ENCODE measurements around the gene VPS41. TPM values are rescaled to one million over a fixed set of nuclear protein-coding genes. Genes with fewer than 3 reads are reported as not detected.

Gene VPS41
- total RNA-seq, 6 experiments from 2014 or later = 21.6 to 43.5 (median 26.8) TPM

DNA sequence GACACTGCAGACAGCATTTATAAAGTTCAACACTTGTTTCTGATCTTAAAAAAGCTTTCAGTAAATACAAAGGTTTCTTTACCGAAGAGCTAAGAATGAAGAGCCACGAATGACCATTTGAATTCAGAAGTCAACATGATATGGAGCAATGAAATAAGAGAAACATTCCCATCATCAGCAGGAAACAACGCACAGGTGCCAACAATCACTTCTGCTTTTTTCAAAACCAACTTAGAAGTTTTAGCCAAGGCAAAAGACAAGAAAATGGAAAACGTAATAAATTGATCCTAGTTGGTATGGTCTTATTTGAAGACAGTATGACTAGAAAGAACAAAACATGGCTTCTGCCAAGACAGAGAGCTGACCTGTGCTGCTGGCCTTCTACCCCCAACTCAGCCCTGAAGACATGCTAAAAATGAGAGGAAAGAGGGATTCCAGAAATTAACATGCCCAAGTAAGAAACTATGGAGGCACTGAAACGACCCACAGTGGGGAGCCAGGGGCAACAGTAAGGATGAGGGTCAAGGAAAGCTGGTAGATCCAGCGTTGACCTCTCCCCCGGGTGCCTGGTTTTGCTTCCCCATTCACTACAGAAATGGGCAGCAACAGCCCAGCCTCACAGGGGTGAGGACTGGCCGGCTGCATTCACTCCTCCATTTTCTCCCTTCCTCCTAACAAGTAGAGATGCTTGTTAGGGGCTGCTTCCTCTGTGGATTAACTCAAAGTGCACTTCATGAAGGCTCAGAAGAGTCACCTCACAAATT lies 30.1 kb downstream of the VPS41 start:
- intact Hi-C loops (cut with DNase I) = no loop called here
- no peaks in the 10 kb centered on the region for H3K27me3 ChIP-seq
- WGBS (ENCODE audit: insufficient coverage, low coverage, low lambda C conversion rate, missing lambda C conversion rate) = 61% methylated on average over 8 of the region's 8 CpGs
- H3K9me3 ChIP-seq = no peaks in the 10 kb centered on the region
- H3K4me3 ChIP-seq = no peak overlapping the region
- H3K27ac ChIP-seq = no peak overlapping the region
- no peak for TF ChIP-seq POLR2A (IDR thresholded peaks at IDR 0.05)
- TF ChIP-seq, protein P1, sequence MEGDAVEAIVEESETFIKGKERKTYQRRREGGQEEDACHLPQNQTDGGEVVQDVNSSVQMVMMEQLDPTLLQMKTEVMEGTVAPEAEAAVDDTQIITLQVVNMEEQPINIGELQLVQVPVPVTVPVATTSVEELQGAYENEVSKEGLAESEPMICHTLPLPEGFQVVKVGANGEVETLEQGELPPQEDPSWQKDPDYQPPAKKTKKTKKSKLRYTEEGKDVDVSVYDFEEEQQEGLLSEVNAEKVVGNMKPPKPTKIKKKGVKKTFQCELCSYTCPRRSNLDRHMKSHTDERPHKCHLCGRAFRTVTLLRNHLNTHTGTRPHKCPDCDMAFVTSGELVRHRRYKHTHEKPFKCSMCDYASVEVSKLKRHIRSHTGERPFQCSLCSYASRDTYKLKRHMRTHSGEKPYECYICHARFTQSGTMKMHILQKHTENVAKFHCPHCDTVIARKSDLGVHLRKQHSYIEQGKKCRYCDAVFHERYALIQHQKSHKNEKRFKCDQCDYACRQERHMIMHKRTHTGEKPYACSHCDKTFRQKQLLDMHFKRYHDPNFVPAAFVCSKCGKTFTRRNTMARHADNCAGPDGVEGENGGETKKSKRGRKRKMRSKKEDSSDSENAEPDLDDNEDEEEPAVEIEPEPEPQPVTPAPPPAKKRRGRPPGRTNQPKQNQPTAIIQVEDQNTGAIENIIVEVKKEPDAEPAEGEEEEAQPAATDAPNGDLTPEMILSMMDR (IDR thresholded peaks at IDR 0.05) = no peak
- no peaks in the 10 kb centered on the region for H3K36me3 ChIP-seq
- ATAC-seq (no peak), DNase-seq (no peak)
- H3K4me1 ChIP-seq = peaks cover 0 to 2% (median 0%) of the 10 kb centered on the region in 4 donors

DNA sequence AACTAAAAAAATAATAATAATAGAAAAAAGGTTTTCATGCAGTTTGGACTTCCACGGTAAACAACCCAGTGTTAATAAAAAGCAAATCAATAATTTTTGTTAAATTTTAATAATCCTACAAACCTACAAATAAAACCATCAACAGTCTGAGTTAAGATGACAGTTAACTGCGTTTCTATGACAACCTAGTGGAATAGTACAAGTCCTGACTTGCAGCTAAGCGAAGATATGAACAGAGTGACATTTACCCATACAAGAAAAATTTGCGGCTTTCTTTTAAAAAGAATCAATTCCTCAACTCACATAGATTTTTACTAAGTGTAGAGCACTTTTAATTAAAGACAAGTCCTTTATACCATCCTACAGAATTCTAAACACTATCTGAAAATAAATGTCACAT lies 35.6 kb downstream of the VPS41 start:
- DNase-seq (no peak), ATAC-seq (peak in 1 of 4 donors; percentile 53)
- Histone ChIP-seq H3K4me1 (peaks cover 0 to 10% (median 4%) of the 10 kb centered on the region in 4 donors), H3K4me3 (no peak overlapping the region), H3K27ac (no peak overlapping the region), H3K27me3 (no peaks in the 10 kb centered on the region), H3K36me3 (no peaks in the 10 kb centered on the region), H3K9me3 (no peaks in the 10 kb centered on the region)
- WGBS (ENCODE audit: insufficient coverage, low coverage, low lambda C conversion rate, missing lambda C conversion rate) = 41% methylated on average over 4 of the region's 4 CpGs
- intact Hi-C loops (cut with DNase I) = no loop called here
- TF ChIP-seq, protein P1 (IDR thresholded peaks at IDR 0.05) = no peak
- TF ChIP-seq POLR2A (IDR thresholded peaks at IDR 0.05) = no peak

DNA sequence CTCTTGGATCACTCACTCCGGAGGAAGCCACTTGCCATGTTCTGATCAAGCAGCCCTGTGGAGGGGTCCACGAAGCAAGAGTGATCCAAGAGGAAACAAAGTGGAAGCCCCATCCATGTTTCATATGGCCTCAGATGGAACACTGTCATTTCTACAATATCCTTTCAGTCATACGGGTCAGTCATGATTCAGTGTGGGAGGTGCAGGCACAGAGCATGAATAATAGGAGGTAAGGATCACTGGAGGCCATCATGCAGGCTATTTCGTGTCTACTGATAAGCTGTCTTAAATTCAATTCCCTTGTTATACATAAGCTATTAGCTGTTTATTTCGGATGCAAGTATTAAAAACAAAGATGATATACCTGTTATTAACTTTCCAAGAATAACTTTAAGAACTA lies 36.8 kb downstream of the VPS41 start:
- intact Hi-C loops (cut with DNase I) = no loop called here
- 81% methylated on average over 3 of the region's 5 CpGs for WGBS (ENCODE audit: insufficient coverage, low coverage, low lambda C conversion rate, missing lambda C conversion rate)
- Histone ChIP-seq H3K4me1 (peaks cover 0 to 10% (median 4%) of the 10 kb centered on the region in 4 donors), H3K9me3 (no peaks in the 10 kb centered on the region), H3K27ac (no peak overlapping the region), H3K27me3 (no peaks in the 10 kb centered on the region), H3K4me3 (no peak overlapping the region), H3K36me3 (no peaks in the 10 kb centered on the region)
- DNase-seq (no peak), ATAC-seq (no peak)
- TF ChIP-seq POLR2A (IDR thresholded peaks at IDR 0.05) = no peak
- TF ChIP-seq, protein P1 (IDR thresholded peaks at IDR 0.05) = no peak

DNA sequence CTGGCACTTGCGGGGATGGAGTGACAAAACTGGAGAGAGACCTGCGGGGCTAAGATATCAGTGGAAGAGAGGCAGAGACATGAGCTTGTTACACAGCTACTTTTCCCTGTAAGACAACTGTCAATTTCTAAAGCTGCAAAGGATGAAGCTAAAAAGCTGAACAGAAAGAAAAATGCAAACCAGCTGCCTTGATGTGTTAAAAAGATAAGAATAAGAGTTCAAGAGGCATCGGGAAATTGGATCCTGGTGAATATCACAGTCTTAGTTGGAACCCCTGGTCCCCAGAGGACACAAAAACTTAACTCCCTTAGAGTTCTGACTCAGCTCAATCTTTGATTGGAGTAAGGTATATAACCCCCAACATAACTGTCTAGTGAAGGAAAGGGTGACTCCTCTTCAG lies 38.8 kb downstream of the VPS41 start:
- TF ChIP-seq, protein P1 (IDR thresholded peaks at IDR 0.05) = no peak
- no peaks in the 10 kb centered on the region for H3K27me3 ChIP-seq
- peaks cover 0 to 10% (median 4%) of the 10 kb centered on the region in 4 donors for H3K4me1 ChIP-seq
- H3K27ac ChIP-seq = no peak overlapping the region
- 80% methylated on average over 3 of the region's 3 CpGs for WGBS (ENCODE audit: insufficient coverage, low coverage, low lambda C conversion rate, missing lambda C conversion rate)
- H3K9me3 ChIP-seq = no peaks in the 10 kb centered on the region
- H3K4me3 ChIP-seq = no peak overlapping the region
- intact Hi-C loops (cut with DNase I) = no loop called here
- no peaks in the 10 kb centered on the region for H3K36me3 ChIP-seq
- DNase-seq = no peak
- ATAC-seq = no peak
